Type B pancreatic cell (in vitro differentiated cells): ENCODE measurements around the gene GAB2. TPM values are rescaled to one million over a fixed set of nuclear protein-coding genes. Genes with fewer than 3 reads are reported as not detected.
"Not testable (repeated sequence)": the region's sequence is repeated elsewhere in the genome, so short reads cannot be mapped to it uniquely, and the experiment has no call there.

Experiments used
- DNase-seq: peaks from one replicate; pipeline ENCODE4 v3.0.0; 2021; ENCODE audit warnings: mixed read lengths; ENCODE audit not compliant: unreplicated experiment; ENCODE audit errors: extremely low spot score
- H3K27ac Mint-ChIP-seq: 2 replicates; pipeline ENCODE4 v1.8.0; 2021; ENCODE audit warnings: mild to moderate bottlenecking, mixed read lengths
- H3K27me3 Mint-ChIP-seq: 2 replicates; pipeline ENCODE4 v1.8.0; 2021; ENCODE audit warnings: mixed read lengths
- H3K36me3 Mint-ChIP-seq: 2 replicates; pipeline ENCODE4 v1.8.0; 2021; ENCODE audit warnings: mixed read lengths
- H3K4me1 Mint-ChIP-seq: one replicate; pipeline ENCODE4 v1.8.0; 2021; ENCODE audit warnings: mixed read lengths; ENCODE audit not compliant: unreplicated experiment
- H3K4me3 Mint-ChIP-seq: 2 replicates; pipeline ENCODE4 v1.8.0; 2021; ENCODE audit warnings: mild to moderate bottlenecking, mixed read lengths
- H3K9me3 Mint-ChIP-seq: 2 replicates; pipeline ENCODE4 v1.8.0; 2021; ENCODE audit warnings: mixed read lengths
- CTCF ChIP-seq: fragments of 200-600 bp; sonication (generic); conservative IDR thresholded peaks from 2 replicates; pipeline ENCODE4 v1.5.0; 2021; ENCODE audit warnings: antibody characterized with exemption, mild to moderate bottlenecking
- total RNA-seq: library from RNA; stranded (reverse); gene quantifications from 2 replicates; pipeline ENCODE4 v1.2.1, GENCODE V29; 2021; ENCODE audit warnings: low replicate concordance

Gene GAB2
- total RNA-seq, 1 donor from 2014 or later, result 23.3 TPM

- no peak overlapping the region for H3K27ac Mint-ChIP-seq
- DNase-seq, result no peak
- no peaks in the 10 kb centered on the region for H3K9me3 Mint-ChIP-seq
- H3K4me1 Mint-ChIP-seq, result no peaks in the 10 kb centered on the region
- H3K27me3 Mint-ChIP-seq, result no peaks in the 10 kb centered on the region
- TF ChIP-seq CTCF, result no peak
- H3K4me3 Mint-ChIP-seq, result no peak overlapping the region
- peaks cover 28% of the 10 kb centered on the region for H3K36me3 Mint-ChIP-seq
Observed at GRCh38 chr11:78177216-78177615, 240.4 kb downstream of the GAB2 start.

GRCh38 chr11:78176605-78177141 is 240.9 kb downstream of the GAB2 start:
- no peak overlapping the region for H3K4me3 Mint-ChIP-seq
- no peak overlapping the region for H3K27ac Mint-ChIP-seq
- H3K27me3 Mint-ChIP-seq, result no peaks in the 10 kb centered on the region
- H3K4me1 Mint-ChIP-seq, result no peaks in the 10 kb centered on the region
- TF ChIP-seq CTCF, result no peak
- H3K9me3 Mint-ChIP-seq, result no peaks in the 10 kb centered on the region
- DNase-seq, result no peak
- H3K36me3 Mint-ChIP-seq, result peaks cover 28% of the 10 kb centered on the region

- H3K9me3 Mint-ChIP-seq, DNase-seq, H3K27me3 Mint-ChIP-seq, H3K27ac Mint-ChIP-seq, H3K4me1 Mint-ChIP-seq, H3K4me3 Mint-ChIP-seq: not testable (repeated sequence)
- peaks cover 23% of the 10 kb centered on the region for H3K36me3 Mint-ChIP-seq
Observed at GRCh38 chr11:78175862-78176261, 241.8 kb downstream of the GAB2 start.

DNA sequence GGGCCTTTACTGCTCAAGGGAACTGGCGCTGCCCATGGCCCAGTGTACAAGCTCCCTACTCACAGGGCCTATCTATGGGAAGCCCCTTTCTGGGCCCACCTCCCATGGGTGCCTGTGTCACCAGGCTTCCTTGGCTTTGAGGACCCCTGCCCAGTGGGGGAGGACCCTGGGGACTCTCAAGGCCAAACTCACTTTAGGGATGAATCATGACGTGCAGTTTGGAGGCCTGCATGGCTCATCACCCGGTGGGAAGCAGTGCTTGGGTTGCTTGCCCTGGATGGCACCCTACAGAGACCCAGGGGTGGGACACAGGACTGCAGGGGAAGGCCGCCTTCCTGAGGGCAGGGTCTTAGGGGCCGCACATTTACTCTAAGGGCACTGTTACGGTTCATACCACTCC is 245.7 kb downstream of the GAB2 start:
- Mint-ChIP-seq H3K36me3 (peaks cover 17% of the 10 kb centered on the region), H3K27me3 (no peaks in the 10 kb centered on the region), H3K9me3 (no peaks in the 10 kb centered on the region), H3K4me1 (peaks cover 12% of the 10 kb centered on the region), H3K4me3 (no peak overlapping the region), H3K27ac (no peak overlapping the region)
- DNase-seq, result no peak
- no peak for TF ChIP-seq CTCF

GRCh38 chr11:78170874-78171549 is 246.6 kb downstream of the GAB2 start:
- Mint-ChIP-seq H3K4me1 (peaks cover 12% of the 10 kb centered on the region), H3K9me3 (no peaks in the 10 kb centered on the region), H3K27me3 (no peaks in the 10 kb centered on the region), H3K27ac (no peak overlapping the region), H3K36me3 (peaks cover 13% of the 10 kb centered on the region), H3K4me3 (no peak overlapping the region)
- TF ChIP-seq CTCF, result no peak
- no peak for DNase-seq

- Mint-ChIP-seq H3K9me3 (no peaks in the 10 kb centered on the region), H3K4me3 (no peak overlapping the region), H3K4me1 (peaks cover 12% of the 10 kb centered on the region), H3K27ac (no peak overlapping the region), H3K36me3 (peaks cover 13% of the 10 kb centered on the region), H3K27me3 (no peaks in the 10 kb centered on the region)
- no peak for TF ChIP-seq CTCF
- no peak for DNase-seq
Observed at GRCh38 chr11:78170413-78170812, 247.2 kb downstream of the GAB2 start.
